HG02973 (cell line): Measurements from ENCODE around the gene ANKRD28.
"Not testable (repeated sequence)": the region's sequence is repeated elsewhere in the genome, so short reads cannot be mapped to it uniquely, and the experiment has no call there.

Experiments used
- ATAC-seq: cut with Tn5 transposase; IDR thresholded peaks from one replicate; pipeline ENCODE4 v1.9.1; 2021; ENCODE audit warnings: moderate library complexity; ENCODE audit not compliant: unreplicated experiment

Gene ANKRD28

GRCh38 chr3:15778332-15778858 lies 19.4 kb downstream of the ANKRD28 start:
- no peak for ATAC-seq

GRCh38 chr3:15774931-15775560 lies 22.7 kb downstream of the ANKRD28 start:
- ATAC-seq: peak; percentile 82

GRCh38 chr3:15771444-15771843 lies 26.3 kb downstream of the ANKRD28 start:
- no peak for ATAC-seq

GRCh38 chr3:15769256-15769915 lies 28.4 kb downstream of the ANKRD28 start:
- ATAC-seq: peak; percentile 47

GRCh38 chr3:15768421-15769255 lies 29.1 kb downstream of the ANKRD28 start:
- ATAC-seq: peak; percentile 78

GRCh38 chr3:15766406-15766805 lies 31.4 kb downstream of the ANKRD28 start:
- ATAC-seq: no peak

GRCh38 chr3:15758295-15758694 lies 39.5 kb downstream of the ANKRD28 start:
- no peak for ATAC-seq

GRCh38 chr3:15757824-15758223 lies 40.0 kb downstream of the ANKRD28 start:
- ATAC-seq: no peak

GRCh38 chr3:15756505-15756904 lies 41.3 kb downstream of the ANKRD28 start:
- ATAC-seq: no peak

- ATAC-seq: no peak
Measured at GRCh38 chr3:15755780-15756179, 42.0 kb downstream of the ANKRD28 start.

- ATAC-seq: no peak
Measured at GRCh38 chr3:15755181-15755580, 42.6 kb downstream of the ANKRD28 start.

- no peak for ATAC-seq
Measured at GRCh38 chr3:15754047-15754446, 43.7 kb downstream of the ANKRD28 start.

- ATAC-seq: no peak
Measured at GRCh38 chr3:15753056-15753710, 44.6 kb downstream of the ANKRD28 start.

GRCh38 chr3:15750879-15751278 lies 46.9 kb downstream of the ANKRD28 start:
- ATAC-seq: no peak

- ATAC-seq: no peak
Measured at GRCh38 chr3:15750143-15750542, 47.6 kb downstream of the ANKRD28 start.

GRCh38 chr3:15745896-15746295 lies 51.9 kb downstream of the ANKRD28 start:
- not testable (repeated sequence) for ATAC-seq

GRCh38 chr3:15744176-15744575 lies 53.6 kb downstream of the ANKRD28 start:
- ATAC-seq: no peak

GRCh38 chr3:15743587-15744009 lies 54.2 kb downstream of the ANKRD28 start:
- ATAC-seq: no peak

GRCh38 chr3:15742236-15742635 lies 55.5 kb downstream of the ANKRD28 start:
- not testable (repeated sequence) for ATAC-seq

- ATAC-seq: not testable (repeated sequence)
Measured at GRCh38 chr3:15738616-15739005, 59.2 kb downstream of the ANKRD28 start.

- ATAC-seq: no peak
Measured at GRCh38 chr3:15731024-15731423, 66.8 kb downstream of the ANKRD28 start.
